Lower lobe of right lung (tissue), 2 donors: ENCODE measurements around the gene NCK2. TPM values are rescaled to one million over a fixed set of nuclear protein-coding genes. Genes with fewer than 3 reads are reported as not detected.
A peak's percentile ranks its signal among the peaks of the same experiment; 100 is the strongest.

ENCODE experiments used
- ATAC-seq, 2 donors: fragments of 200-7000 bp; cut with Tn5 transposase; one replicate each; pipeline ENCODE4 v1.9.1; 2020 to 2022; ENCODE audit warnings: mild to moderate bottlenecking in 2 of 2, moderate library complexity in 2 of 2
- DNase-seq: peaks from one replicate; pipeline ENCODE4 v3.0.0-alpha.2; 2020
- H3K27ac ChIP-seq: fragments of 200-600 bp; one replicate; pipeline ENCODE4 v1.8.0; 2022
- H3K27me3 ChIP-seq: fragments of 200-600 bp; one replicate; pipeline ENCODE4 v1.8.0; 2022; ENCODE audit warnings: low read depth
- H3K36me3 ChIP-seq: fragments of 200-600 bp; one replicate; pipeline ENCODE4 v1.8.0; 2022; ENCODE audit warnings: mild to moderate bottlenecking
- H3K4me1 ChIP-seq: fragments of 200-600 bp; one replicate; pipeline ENCODE4 v1.8.0; 2022
- H3K4me3 ChIP-seq: fragments of 200-600 bp; one replicate; pipeline ENCODE4 v1.8.0; 2022; ENCODE audit warnings: mild to moderate bottlenecking
- H3K9me3 ChIP-seq: fragments of 200-600 bp; one replicate; pipeline ENCODE4 v1.8.0; 2022
- intact Hi-C: fragments of 100-400 bp; cut with DNase I; formaldehyde crosslinking; loops from one replicate; pipeline ENCODE4 v1.11.0; 2022
- total RNA-seq: library from RNA; stranded (reverse); fragmentation: NEBNext Ultra II Directional; extraction: Animal tissue kit (Norgen Biotek cat#: 25700); gene quantifications from one replicate; pipeline ENCODE4 v1.2.1, GENCODE V29; 2021
- TF ChIP-seq, protein P1 (sequence below): fragments of 200-600 bp; IDR thresholded peaks from one replicate; pipeline ENCODE4 v1.8.0; 2022; ENCODE audit warnings: antibody characterized with exemption, mild to moderate bottlenecking
- donor health status: DM: no; HTN: yes; CAD: no; lungs with severe emphysema.

The NCK2 gene
- total RNA-seq, 1 donor from 2014 or later, result 36.7 TPM

- Histone ChIP-seq H3K27ac (no peak overlapping the region), H3K4me3 (no peak overlapping the region), H3K36me3 (no peaks in the 10 kb centered on the region), H3K27me3 (no peaks in the 10 kb centered on the region), H3K9me3 (no peaks in the 10 kb centered on the region), H3K4me1 (peaks cover 16% of the 10 kb centered on the region)
- DNase-seq (no peak), ATAC-seq (no peak)
- intact Hi-C loops, result no loop called here
- TF ChIP-seq, protein P1, sequence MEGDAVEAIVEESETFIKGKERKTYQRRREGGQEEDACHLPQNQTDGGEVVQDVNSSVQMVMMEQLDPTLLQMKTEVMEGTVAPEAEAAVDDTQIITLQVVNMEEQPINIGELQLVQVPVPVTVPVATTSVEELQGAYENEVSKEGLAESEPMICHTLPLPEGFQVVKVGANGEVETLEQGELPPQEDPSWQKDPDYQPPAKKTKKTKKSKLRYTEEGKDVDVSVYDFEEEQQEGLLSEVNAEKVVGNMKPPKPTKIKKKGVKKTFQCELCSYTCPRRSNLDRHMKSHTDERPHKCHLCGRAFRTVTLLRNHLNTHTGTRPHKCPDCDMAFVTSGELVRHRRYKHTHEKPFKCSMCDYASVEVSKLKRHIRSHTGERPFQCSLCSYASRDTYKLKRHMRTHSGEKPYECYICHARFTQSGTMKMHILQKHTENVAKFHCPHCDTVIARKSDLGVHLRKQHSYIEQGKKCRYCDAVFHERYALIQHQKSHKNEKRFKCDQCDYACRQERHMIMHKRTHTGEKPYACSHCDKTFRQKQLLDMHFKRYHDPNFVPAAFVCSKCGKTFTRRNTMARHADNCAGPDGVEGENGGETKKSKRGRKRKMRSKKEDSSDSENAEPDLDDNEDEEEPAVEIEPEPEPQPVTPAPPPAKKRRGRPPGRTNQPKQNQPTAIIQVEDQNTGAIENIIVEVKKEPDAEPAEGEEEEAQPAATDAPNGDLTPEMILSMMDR, result no peak
These were observed 3.5 kb upstream of the NCK2 start for GRCh38 chr2:105741174-105741573.

DNA sequence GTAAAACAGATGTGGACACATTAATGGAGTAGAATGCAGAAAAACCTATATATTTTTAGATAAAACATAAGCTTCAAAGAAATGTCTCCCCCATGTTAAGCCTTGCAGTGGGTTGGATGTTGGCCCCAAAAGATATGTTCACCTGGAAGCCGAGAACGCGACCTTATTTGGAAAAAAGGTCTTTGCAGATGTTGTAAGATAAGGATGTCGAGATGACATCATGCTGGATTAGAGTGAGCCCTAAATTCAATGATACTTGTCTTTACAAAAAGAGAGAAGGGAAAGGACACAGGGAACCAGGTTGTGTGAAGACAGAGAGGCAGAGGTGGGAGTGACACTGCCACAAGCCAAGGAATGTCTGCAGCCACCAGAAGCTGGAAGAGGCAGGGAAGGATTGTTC is 3.1 kb upstream of the NCK2 start:
- Histone ChIP-seq H3K27me3 (no peaks in the 10 kb centered on the region), H3K27ac (no peak overlapping the region), H3K36me3 (no peaks in the 10 kb centered on the region), H3K4me1 (peaks cover 20% of the 10 kb centered on the region), H3K9me3 (no peaks in the 10 kb centered on the region), H3K4me3 (no peak overlapping the region)
- DNase-seq (no peak), ATAC-seq (no peak)
- intact Hi-C loops, result no loop called here
- TF ChIP-seq, protein P1, result no peak

GRCh38 chr2:105744091-105744908 is 412 bp upstream of the NCK2 start:
- intact Hi-C loops, result no loop called here

GRCh38 chr2:105746177-105747080 is 1.7 kb downstream of the NCK2 start:
- Histone ChIP-seq H3K4me3 (peak overlapping the region; percentile 92), H3K27me3 (no peaks in the 10 kb centered on the region), H3K36me3 (no peaks in the 10 kb centered on the region), H3K4me1 (peaks cover 53% of the 10 kb centered on the region), H3K9me3 (no peaks in the 10 kb centered on the region), H3K27ac (peak overlapping the region; percentile 90)
- intact Hi-C loops, result no loop called here
- TF ChIP-seq, protein P1, result no peak
- DNase-seq (peak; percentile 89), ATAC-seq (peak; percentile 48 to 76)

More at GRCh38 chr2:105744091-105744908, 412 bp upstream of the NCK2 start:
- H3K27me3 ChIP-seq, result no peaks in the 10 kb centered on the region
- TF ChIP-seq, protein P1, result no peak
- peak overlapping the region; percentile 82 for H3K27ac ChIP-seq
- DNase-seq (peak; percentile 74), ATAC-seq (peak; percentile 89 to 92)
- no peaks in the 10 kb centered on the region for H3K36me3 ChIP-seq
- H3K4me3 ChIP-seq, result peak overlapping the region; percentile 73
- H3K9me3 ChIP-seq, result no peaks in the 10 kb centered on the region
- H3K4me1 ChIP-seq, result peaks cover 42% of the 10 kb centered on the region

- intact Hi-C loops, result no loop called here
- H3K27ac ChIP-seq, result peak overlapping the region; percentile 13
- H3K9me3 ChIP-seq, result no peaks in the 10 kb centered on the region
- TF ChIP-seq, protein P1, result no peak
- DNase-seq (no peak), ATAC-seq (no peak)
- H3K36me3 ChIP-seq, result no peaks in the 10 kb centered on the region
- peak overlapping the region; percentile 92 for H3K4me3 ChIP-seq
- no peaks in the 10 kb centered on the region for H3K27me3 ChIP-seq
- H3K4me1 ChIP-seq, result peaks cover 53% of the 10 kb centered on the region
These were observed 2.7 kb downstream of the NCK2 start for GRCh38 chr2:105747254-105747894.
